Ovary (tissue), 10 donors: ENCODE measurements around the gene MSANTD7. TPM values are rescaled to one million over a fixed set of nuclear protein-coding genes. Genes with fewer than 3 reads are reported as not detected.
A peak's percentile ranks its signal among the peaks of the same experiment; 100 is the strongest.

Experiments used
- DNase-seq, 5 donors: peaks; one replicate each; pipeline ENCODE4 v3.0.0-alpha.2; 2019 to 2020
- H3K27ac ChIP-seq, 2 donors: fragments of 200-600 bp; one replicate each; pipeline versions ENCODE4 v1.5.1 to v1.8.0; 2019 to 2022
- H3K27me3 ChIP-seq: fragments of 200-600 bp; one replicate; pipeline ENCODE4 v1.8.0; 2022
- H3K36me3 ChIP-seq: fragments of 200-600 bp; sonication (generic); one replicate; pipeline ENCODE4 v1.5.1; 2019
- H3K4me1 ChIP-seq: one replicate; pipeline ENCODE4 v1.8.1; 2013; ENCODE audit warnings: mild to moderate bottlenecking, moderate library complexity; ENCODE audit not compliant: insufficient read depth
- H3K4me3 ChIP-seq: fragments of 200-600 bp; sonication (generic); one replicate; pipeline ENCODE4 v1.5.1; 2017
- H3K9me3 ChIP-seq, 2 donors: fragments of 200-600 bp in 1 of 2; sonication (generic) in 1 of 2; one replicate each; pipeline versions ENCODE4 v1.5.1 to v1.8.1; 2013 to 2019; ENCODE audit warnings: mild to moderate bottlenecking in 1 of 2, moderate library complexity in 1 of 2
- EP300 ChIP-seq: sonication (generic); formaldehyde crosslinking; IDR thresholded peaks from one replicate; pipeline ENCODE4 v1.6.1; 2017; ENCODE audit warnings: antibody characterized with exemption
- POLR2A ChIP-seq: fragments of 450-650 bp; IDR thresholded peaks from one replicate; pipeline ENCODE4 v1.6.1; 2017; ENCODE audit warnings: antibody characterized with exemption, mild to moderate bottlenecking, moderate library complexity
- WGBS, 3 donors: extraction: QIAGEN DNeasy Blood & Tissue Kit in 1 of 3; methylation state at CpG; one replicate each; pipeline versions ENCODE4 v1.1.5 to v1.1.7; 2013 to 2017; 5-methylcytosine and 5-hydroxymethylcytosine counted together
- intact Hi-C, 4 donors: fragments of 100-400 bp; cut with DNase I; formaldehyde crosslinking; loops; one replicate each; pipeline versions ENCODE4 v1.11.0 to v1.15.1; 2022 to 2023
- long read RNA-seq, 3 donors: library from polyadenylated mRNA in 2 of 3; unstranded in 2 of 3; transcript quantifications; one replicate each; pipeline ENCODE4 v2.0.0 and lab custom pipeline, GENCODE V29; 2021 to 2026
- polyA plus RNA-seq, 2 donors: library from polyadenylated mRNA; stranded (reverse); fragments of 200-250 nt in 1 of 2; fragments of 350-450 nt in 1 of 2; fragmentation: Illumina TruSeq in 1 of 2; extraction: RNeasy Lipid Tissue Mini Kit (QIAGEN cat#74804) in 1 of 2; gene quantifications; one replicate each; pipeline ENCODE4 v1.2.3, GENCODE V29; 2013 to 2014
- total RNA-seq, 7 donors: library from RNA; depleted of rRNA in 2 of 7; stranded (reverse); fragments of >200 nt in 2 of 7; fragmentation: NEBNext Ultra II Directional in 3 of 7; extraction: Animal tissue kit (Norgen Biotek cat#: 25700) in 3 of 7; gene quantifications; one replicate each; pipeline versions ENCODE4 v1.1.0 to v1.2.4, GENCODE V29; 2016 to 2023
- TF ChIP-seq, protein P1 (sequence below), 3 donors: fragments of 450-650 bp in 2 of 3; fragments of 200-600 bp in 1 of 3; IDR thresholded peaks; one replicate each; pipeline versions ENCODE4 v1.5.1 to v1.8.0; 2016 to 2022; ENCODE audit warnings: antibody characterized with exemption in 3 of 3, mild to moderate bottlenecking in 1 of 3
- donor health status: DM: no; HTN: no; CAD: no; lungs with moderate emphysema.
- donor health status: DM: no; HTN: no; CAD: no.
- donor health status: Bipolar disorder and iron deficiency.
- donor health status: DM: yes; HTN: yes; CAD: no.
- donor health status: DM: no; HTN: no; CAD: no.
- donor health status: DM: yes; HTN: yes; CAD: no.

MSANTD7 gene, protein sequence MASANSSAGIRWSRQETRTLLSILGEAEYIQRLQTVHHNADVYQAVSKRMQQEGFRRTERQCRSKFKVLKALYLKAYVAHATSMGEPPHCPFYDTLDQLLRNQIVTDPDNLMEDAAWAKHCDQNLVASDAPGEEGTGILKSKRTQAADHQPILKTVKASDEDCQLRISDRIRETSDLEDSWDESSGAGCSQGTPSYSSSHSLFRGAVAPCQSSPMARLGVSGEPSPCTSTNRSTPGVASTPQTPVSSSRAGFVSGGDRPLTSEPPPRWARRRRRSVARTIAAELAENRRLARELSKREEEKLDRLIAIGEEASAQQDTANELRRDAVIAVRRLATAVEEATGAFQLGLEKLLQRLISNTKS
- total RNA-seq (10 to 100 TPM in 3 of 7 donors, 1 to 10 TPM in 4; 9.2 to 15.1 (median 9.9) TPM), polyA plus RNA-seq (1 to 10 TPM; 6.7 to 9.3 TPM)
- long read RNA-seq, donor 1, full-length matches to known transcripts, result 13 of 20 reads
- long read RNA-seq, donor 1, partial matches to known transcripts, result 4 of 20 reads
- long read RNA-seq, donor 1, other reads (novel, unspliced or antisense), result 3 of 20 reads
- long read RNA-seq, donor 2, full-length matches to known transcripts, result 8 of 8 reads
- long read RNA-seq, donor 2, partial matches to known transcripts, result 0 of 8 reads
- long read RNA-seq, donor 2, other reads (novel, unspliced or antisense), result 0 of 8 reads
- long read RNA-seq, donor 3, full-length matches to known transcripts, result 18 of 20 reads
- long read RNA-seq, donor 3, partial matches to known transcripts, result 2 of 20 reads
- long read RNA-seq, donor 3, other reads (novel, unspliced or antisense), result 0 of 20 reads

DNA sequence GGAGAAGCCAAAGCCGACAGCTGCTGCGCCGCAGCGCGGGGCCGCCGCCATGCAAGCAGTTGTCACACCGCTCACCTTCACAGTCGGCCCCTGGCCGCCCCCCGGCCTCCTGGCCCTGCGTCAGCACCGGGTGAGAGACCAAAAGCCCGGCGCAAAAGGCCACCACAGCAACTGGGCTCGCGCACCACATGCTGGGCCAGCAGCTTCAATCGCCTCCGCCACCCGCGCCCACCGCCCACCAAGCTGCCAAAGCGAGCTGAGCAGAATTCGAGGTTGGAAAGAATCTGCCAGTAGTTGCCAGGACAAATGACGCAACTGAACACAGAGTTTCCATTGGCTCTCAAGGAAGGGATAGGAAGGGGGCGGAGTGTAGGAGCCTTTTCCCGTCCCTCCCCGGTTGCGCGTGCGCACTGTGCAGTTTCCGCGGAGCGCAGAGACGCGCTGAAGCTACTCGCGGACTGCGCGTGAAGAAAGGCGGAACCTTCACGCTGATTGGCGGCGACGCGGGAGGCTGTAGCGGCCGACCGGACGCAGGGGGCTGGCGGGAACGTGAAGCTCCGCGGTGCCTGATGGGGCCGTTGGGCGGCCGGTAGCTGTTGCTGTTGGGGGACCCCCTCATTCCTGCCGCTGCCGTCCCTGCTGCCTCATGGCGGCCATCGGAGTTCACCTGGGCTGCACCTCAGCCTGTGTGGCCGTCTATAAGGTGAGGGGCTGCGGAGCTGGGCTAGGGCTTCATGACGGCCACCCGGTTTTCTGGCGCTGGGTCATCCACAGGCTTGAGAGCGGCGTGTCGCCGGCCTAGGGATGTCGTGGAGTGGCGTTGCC, at the start of gene MSANTD7, which contains the start of the genes CDNF and HSPA14:
Gene MSANTD7 (plus strand): TSS at position 550 of the 825 bp plus-strand sequence. CDS start 3,979 bp downstream, outside the sequence.
Gene CDNF (minus strand): TSS at position 281 of the 825 bp plus-strand sequence. CDS start 91 bp downstream, at position 190.
Gene HSPA14 (plus strand): TSS at position 550 of the 825 bp plus-strand sequence. CDS start 97 bp downstream, at position 647.
- intact Hi-C loops, result loop anchor here in 1 of 4 donors (10.0 kb wide), 1 partner anchor 257 kb away; the partner anchor contains the start of gene RPP38
- Histone ChIP-seq H3K36me3 (no peaks in the 10 kb centered on the region), H3K27me3 (no peaks in the 10 kb centered on the region), H3K9me3 (no peaks in the 10 kb centered on the region), H3K4me3 (peak within 1 kb of the TSS; percentile 98), H3K27ac (peak within 1 kb of the TSS; percentile 87 to 92), H3K4me1 (no peaks in the 10 kb centered on the region)
- DNase-seq, result peak; percentile 99 to 100 (median 99)
- TF ChIP-seq POLR2A (peak; percentile 76), EP300 (no peak)
- 0 to 1% (median 0%) methylated on average over 52 to 72 of the region's 72 CpGs for WGBS, 3 donors

DNA sequence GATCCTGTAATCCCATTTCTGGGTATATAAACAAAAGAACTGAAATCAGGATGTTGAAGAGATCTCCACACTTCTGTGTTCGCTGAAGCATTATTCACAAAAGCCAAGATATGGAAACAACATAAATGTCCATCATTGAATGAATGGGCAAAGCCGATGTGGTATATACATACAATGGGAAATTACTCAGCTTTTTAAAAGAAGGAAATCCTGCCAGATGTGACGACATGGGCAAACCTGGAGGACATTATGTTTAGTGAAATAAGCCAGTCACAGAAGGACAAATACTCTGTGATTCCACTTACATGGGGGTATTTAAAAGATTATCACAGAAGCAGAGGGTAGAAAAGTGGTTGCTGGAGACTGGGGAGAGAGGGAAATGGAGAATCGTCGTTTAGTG, 39.5 kb upstream of the MSANTD7 start:
- DNase-seq, result no peak
- TF ChIP-seq POLR2A (no peak), EP300 (no peak)
- TF ChIP-seq, protein P1, sequence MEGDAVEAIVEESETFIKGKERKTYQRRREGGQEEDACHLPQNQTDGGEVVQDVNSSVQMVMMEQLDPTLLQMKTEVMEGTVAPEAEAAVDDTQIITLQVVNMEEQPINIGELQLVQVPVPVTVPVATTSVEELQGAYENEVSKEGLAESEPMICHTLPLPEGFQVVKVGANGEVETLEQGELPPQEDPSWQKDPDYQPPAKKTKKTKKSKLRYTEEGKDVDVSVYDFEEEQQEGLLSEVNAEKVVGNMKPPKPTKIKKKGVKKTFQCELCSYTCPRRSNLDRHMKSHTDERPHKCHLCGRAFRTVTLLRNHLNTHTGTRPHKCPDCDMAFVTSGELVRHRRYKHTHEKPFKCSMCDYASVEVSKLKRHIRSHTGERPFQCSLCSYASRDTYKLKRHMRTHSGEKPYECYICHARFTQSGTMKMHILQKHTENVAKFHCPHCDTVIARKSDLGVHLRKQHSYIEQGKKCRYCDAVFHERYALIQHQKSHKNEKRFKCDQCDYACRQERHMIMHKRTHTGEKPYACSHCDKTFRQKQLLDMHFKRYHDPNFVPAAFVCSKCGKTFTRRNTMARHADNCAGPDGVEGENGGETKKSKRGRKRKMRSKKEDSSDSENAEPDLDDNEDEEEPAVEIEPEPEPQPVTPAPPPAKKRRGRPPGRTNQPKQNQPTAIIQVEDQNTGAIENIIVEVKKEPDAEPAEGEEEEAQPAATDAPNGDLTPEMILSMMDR (IDR thresholded peaks at IDR 0.05), result no peak
- H3K9me3 ChIP-seq, result no peaks in the 10 kb centered on the region
- no peak overlapping the region for H3K4me3 ChIP-seq
- no peak overlapping the region for H3K27ac ChIP-seq
- H3K4me1 ChIP-seq, result no peaks in the 10 kb centered on the region
- WGBS, 3 donors, result 37 to 58% (median 55%) methylated on average over 5 of the region's 5 CpGs
- intact Hi-C loops, result no loop called here
- no peaks in the 10 kb centered on the region for H3K27me3 ChIP-seq
- H3K36me3 ChIP-seq, result no peaks in the 10 kb centered on the region

DNA sequence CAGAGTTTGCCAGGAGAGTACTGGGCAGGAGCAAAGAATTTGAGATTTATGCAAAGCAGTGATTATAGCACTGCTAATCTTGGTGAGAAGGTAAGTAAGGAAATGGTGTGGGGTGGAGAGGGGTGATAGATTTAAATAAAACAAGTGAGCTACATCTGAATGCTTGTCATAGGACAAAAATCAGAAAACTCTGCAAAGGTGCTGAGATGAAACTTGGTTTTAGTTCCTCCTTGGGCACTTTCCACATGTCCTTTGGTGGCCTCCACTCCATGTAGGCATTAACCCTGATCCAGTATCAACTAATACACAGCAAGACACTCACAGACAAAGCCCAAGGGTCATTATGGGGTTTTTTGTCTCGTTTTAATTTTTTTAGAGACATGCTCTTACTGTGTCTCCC, 37.7 kb upstream of the MSANTD7 start:
- WGBS, 3 donors, result 22 to 50% (median 27%) methylated on average over 1 of the region's 1 CpG
- intact Hi-C loops, result no loop called here
- H3K27me3 ChIP-seq, result no peaks in the 10 kb centered on the region
- H3K36me3 ChIP-seq, result no peaks in the 10 kb centered on the region
- DNase-seq, result no peak
- H3K4me1 ChIP-seq, result no peaks in the 10 kb centered on the region
- no peak overlapping the region for H3K4me3 ChIP-seq
- H3K27ac ChIP-seq, result no peak overlapping the region
- no peak for TF ChIP-seq POLR2A
- TF ChIP-seq EP300, result no peak
- TF ChIP-seq, protein P1 (IDR thresholded peaks at IDR 0.05), result no peak
- H3K9me3 ChIP-seq, result no peaks in the 10 kb centered on the region

DNA sequence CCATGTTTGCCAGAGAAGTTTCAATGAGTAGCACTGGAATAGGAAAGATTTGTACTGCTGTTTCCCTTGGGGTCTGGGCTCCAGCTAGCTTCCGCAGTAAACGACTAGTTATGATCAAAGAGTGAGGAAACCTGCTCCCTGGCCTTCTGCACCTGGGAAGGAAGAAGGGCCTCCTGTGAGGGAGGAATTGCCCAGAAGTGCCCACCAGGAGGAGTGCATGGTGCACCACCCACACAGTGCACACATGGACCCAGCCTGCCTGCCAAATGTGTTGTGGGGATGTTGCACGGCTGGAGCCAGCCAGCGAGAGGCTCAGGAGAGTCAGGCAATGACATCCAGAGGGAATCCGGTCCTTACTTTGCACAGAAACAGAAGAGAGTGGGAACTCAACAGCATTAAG, 36.4 kb upstream of the MSANTD7 start:
- H3K4me3 ChIP-seq, result no peak overlapping the region
- H3K4me1 ChIP-seq, result no peaks in the 10 kb centered on the region
- H3K27ac ChIP-seq, result no peak overlapping the region
- H3K9me3 ChIP-seq, result no peaks in the 10 kb centered on the region
- DNase-seq, result peak in 2 of 5 donors; percentile 21 to 26
- WGBS, 3 donors, result 29 to 43% (median 34%) methylated on average over 5 of the region's 5 CpGs
- intact Hi-C loops, result no loop called here
- H3K36me3 ChIP-seq, result no peaks in the 10 kb centered on the region
- no peak for TF ChIP-seq POLR2A
- TF ChIP-seq, protein P1 (IDR thresholded peaks at IDR 0.05), result no peak
- no peak for TF ChIP-seq EP300
- H3K27me3 ChIP-seq, result no peaks in the 10 kb centered on the region
